RCC 7860 (cell line): ENCODE results near the gene XYLT2.

Experiments
- DNase-seq: peaks from one replicate; pipeline ENCODE4 v3.0.0-alpha.2; 2015; ENCODE audit warnings: low spot score
- FAIRE-seq: peaks from 2 replicates; lab custom pipeline; 2012; peaks lifted over from hg19 to GRCh38; lab: Jason Lieb, UNC

XYLT2 gene

GRCh38 chr17:50347117-50347893 lies 1.4 kb downstream of the XYLT2 start:
- DNase-seq, result no peak

GRCh38 chr17:50347894-50348291 lies 2.0 kb downstream of the XYLT2 start:
- no peak for DNase-seq
- FAIRE-seq, result no peak

More at GRCh38 chr17:50347117-50347893, 1.4 kb downstream of the XYLT2 start:
- no peak for FAIRE-seq

DNA sequence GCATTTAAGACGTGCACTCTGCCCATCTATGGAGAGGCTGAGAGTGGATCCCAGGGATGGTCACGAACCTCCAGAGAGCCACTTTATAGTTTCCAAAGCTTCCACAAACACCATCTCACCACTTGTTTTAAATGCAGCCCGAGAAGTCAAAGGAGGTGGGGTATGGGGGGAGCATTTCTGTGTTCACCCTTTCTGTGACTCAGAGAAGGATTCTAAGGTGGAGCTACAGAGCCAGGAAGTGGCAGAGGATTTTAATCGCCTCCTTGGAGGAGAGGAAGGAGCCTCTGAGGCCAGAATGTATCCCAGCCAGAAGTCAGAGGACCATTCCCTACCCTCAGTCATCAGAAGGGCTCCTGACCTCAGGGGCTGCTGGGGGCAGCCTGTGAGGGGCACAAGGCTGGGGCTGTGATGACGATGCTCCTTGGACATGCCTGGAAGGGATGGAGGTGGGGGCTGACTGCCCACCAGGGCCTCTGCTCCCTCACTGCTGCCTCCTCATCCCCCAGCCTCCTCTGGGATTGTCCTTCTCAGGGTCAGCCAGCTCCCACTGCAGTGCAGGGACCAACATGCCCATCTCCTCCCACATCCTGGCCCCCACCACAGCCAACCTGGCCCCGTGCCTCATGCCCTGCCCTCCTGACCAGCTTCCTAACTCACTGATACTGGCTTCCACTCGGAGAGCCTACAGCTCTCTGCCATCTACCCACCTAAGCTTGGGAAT lies 2.8 kb downstream of the XYLT2 start:
- DNase-seq, result peak; percentile 34
- peak; percentile 23 for FAIRE-seq

DNA sequence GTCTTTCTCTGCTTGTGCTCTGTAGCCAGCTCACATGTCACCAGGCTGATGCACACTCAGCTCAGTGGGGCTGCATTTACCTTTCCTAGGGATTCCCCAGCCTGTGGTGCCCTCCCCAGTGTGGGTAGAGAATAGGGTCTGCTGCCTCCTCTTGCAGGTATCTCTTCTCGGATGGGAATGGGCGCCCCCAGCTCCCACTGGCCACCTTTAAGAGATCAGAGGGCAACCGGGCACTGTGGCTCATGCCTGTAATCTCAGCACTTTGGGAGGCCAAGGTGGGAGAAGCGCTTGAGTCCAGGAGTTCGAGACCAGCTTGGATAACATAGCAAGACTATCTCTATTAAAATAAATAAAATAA lies 3.3 kb downstream of the XYLT2 start:
- no peak for DNase-seq

GRCh38 chr17:50350733-50351132 lies 4.8 kb downstream of the XYLT2 start:
- FAIRE-seq (no peak), DNase-seq (no peak)

More for the DNA sequence above, 3.3 kb downstream of the XYLT2 start:
- FAIRE-seq, result no peak

GRCh38 chr17:50352072-50352692 lies 6.3 kb downstream of the XYLT2 start:
- FAIRE-seq, result no peak

GRCh38 chr17:50352693-50353599 lies 7.0 kb downstream of the XYLT2 start:
- DNase-seq, result no peak
- FAIRE-seq, result no peak

More at GRCh38 chr17:50352072-50352692, 6.3 kb downstream of the XYLT2 start:
- no peak for DNase-seq

DNA sequence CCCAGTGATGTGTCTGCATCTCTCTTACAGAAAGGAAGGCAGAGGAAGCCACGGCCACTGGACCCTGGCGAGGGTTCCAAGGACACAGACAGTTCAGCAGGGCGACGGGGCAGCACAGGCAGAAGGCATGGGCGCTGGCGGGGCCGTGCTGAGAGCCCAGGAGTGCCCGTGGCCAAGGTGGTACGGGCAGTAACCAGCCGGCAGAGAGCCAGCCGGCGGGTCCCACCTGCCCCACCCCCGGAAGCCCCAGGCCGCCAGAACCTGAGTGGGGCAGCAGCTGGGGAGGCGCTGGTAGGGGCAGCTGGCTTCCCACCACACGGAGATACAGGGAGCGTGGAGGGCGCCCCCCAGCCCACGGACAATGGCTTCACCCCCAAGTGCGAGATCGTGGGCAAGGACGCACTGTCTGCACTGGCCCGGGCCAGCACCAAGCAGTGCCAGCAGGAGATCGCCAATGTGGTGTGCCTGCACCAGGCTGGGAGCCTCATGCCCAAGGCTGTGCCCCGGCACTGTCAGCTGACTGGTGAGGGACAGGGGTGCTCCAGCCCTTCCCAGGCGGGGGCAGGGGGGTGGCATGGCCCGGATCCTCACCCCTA lies 7.8 kb downstream of the XYLT2 start:
- no peak for DNase-seq
- FAIRE-seq, result no peak

GRCh38 chr17:50354198-50354597 lies 8.3 kb downstream of the XYLT2 start:
- DNase-seq, result no peak
- no peak for FAIRE-seq

DNA sequence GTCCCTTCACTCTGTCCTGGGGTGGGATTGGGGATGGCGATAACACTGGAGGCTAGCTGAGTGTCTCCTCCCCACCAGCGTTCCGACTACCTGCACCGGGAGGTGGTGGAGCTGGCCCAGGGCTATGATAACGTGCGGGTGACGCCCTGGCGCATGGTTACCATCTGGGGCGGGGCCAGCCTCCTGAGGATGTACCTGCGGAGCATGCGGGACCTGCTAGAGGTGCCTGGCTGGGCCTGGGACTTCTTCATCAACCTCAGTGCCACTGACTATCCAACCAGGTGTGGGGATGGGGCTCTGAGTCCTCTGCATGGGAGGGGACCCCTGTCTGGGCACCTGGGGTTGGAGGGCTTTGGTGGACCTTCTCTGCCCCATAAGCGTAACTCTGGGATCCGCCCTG lies 8.8 kb downstream of the XYLT2 start:
- FAIRE-seq, result no peak
- no peak for DNase-seq

DNA sequence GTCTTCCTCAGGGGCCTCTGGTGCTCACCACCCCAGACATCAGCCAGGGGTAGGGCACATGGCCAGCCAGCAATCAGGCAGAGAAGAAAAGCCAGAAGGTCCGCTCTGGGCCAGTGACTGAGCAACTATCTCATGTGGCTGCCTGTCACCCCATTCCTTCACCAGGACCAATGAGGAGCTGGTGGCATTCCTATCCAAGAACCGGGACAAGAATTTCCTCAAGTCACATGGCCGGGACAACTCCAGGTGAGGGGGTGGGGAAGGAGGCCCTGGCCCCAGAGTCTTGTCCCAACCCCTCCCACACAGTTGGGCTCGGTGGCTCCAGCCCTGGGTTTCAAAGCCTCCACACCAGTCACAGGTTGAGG lies 9.4 kb downstream of the XYLT2 start:
- FAIRE-seq (no peak), DNase-seq (no peak)

- DNase-seq, result no peak
- FAIRE-seq, result no peak
These were observed 9.9 kb downstream of the XYLT2 start for GRCh38 chr17:50355701-50356341.

DNA sequence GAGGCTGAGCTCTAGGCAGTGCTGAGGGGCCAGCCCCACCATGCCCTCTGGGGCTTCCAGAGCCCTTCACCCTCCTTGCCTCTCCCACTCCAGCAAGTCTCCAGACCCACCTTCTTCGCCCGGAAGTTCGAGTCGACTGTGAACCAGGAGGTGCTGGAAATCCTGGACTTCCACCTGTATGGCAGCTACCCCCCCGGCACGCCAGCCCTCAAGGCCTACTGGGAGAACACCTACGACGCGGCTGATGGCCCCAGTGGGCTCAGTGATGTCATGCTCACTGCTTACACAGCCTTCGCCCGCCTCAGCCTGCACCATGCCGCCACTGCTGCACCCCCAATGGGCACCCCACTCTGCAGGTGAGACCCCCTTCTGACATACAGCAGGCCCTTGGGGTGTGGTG lies 10.5 kb downstream of the XYLT2 start:
- no peak for FAIRE-seq
- DNase-seq, result no peak

- FAIRE-seq (no peak), DNase-seq (no peak)
These were observed 11.1 kb downstream of the XYLT2 start for GRCh38 chr17:50356892-50357510.

DNA sequence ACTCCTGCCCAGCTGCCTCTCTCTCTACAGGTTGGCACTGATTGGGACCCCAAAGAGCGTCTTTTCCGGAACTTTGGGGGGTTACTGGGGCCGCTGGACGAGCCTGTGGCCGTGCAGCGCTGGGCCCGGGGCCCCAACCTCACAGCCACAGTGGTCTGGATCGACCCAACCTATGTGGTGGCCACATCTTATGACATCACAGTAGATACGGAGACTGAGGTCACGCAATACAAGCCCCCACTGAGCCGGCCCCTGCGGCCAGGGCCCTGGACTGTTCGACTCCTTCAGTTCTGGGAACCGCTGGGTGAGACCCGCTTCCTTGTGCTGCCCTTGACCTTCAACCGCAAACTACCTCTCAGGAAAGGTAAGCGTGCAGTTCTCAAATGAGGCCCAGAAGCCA lies 12.3 kb downstream of the XYLT2 start:
- FAIRE-seq, result no peak
- DNase-seq, result no peak

GRCh38 chr17:50359005-50359699 lies 13.2 kb downstream of the XYLT2 start:
- DNase-seq (no peak), FAIRE-seq (no peak)

DNA sequence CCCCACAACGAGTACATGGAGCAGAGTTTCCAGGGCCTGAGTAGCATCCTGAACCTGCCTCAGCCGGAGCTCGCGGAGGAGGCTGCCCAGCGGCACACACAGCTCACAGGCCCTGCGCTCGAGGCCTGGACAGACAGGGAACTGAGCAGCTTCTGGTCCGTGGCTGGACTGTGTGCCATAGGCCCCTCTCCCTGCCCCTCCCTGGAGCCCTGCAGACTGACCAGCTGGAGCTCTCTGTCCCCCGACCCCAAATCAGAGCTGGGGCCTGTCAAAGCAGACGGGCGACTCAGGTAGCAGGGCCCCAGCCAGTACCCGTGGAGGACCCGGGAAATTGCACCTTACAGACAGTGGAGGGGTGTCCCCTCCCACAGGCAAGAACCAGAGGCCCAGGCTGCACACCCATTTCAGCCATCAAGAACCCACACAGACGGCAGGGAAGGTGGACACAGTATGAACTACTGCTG lies 14.1 kb downstream of the XYLT2 start:
- no peak for FAIRE-seq

GRCh38 chr17:50360486-50361115 lies 14.7 kb downstream of the XYLT2 start:
- DNase-seq (no peak), FAIRE-seq (no peak)

More for the DNA sequence above, 14.1 kb downstream of the XYLT2 start:
- DNase-seq, result no peak
